ENCODE data around the gene MAT2B. TPM values are rescaled to one million over a fixed set of nuclear protein-coding genes. Genes with fewer than 3 reads are reported as not detected.

Gene MAT2B
- polyA plus RNA-seq, 1 of the 3 experiments (the other 2 are of a cell fraction): 30.1 TPM

- Histone ChIP-seq H3K27me3 (ENCODE audit: insufficient read depth) (no peaks in the 10 kb centered on the region), H3K4me1 (ENCODE audit: control insufficient read depth in 1 of 2, insufficient read depth in 2 of 2, low read depth in 1 of 2, low read length in 1 of 2) (peaks cover 0 to 15% of the 10 kb centered on the region in 2 experiments; a peak in 3 of 4 replicates), H3K9ac (no peak overlapping the region), H3K27ac (ENCODE audit: low read depth in 2 of 2, low read length in 1 of 2) (no peak overlapping the region), H3F3A (replicated peaks; ENCODE audit: insufficient read depth) (no peaks in the 10 kb centered on the region), H3K4me3 (ENCODE audit: low read depth in 2 of 2, low read length in 1 of 2) (no peak overlapping the region), H3K36me3 (replicated peaks in 1 of 2; ENCODE audit: control insufficient read depth in 1 of 2, insufficient read depth in 2 of 2, low read length in 1 of 2) (no peaks in the 10 kb centered on the region), H3K9me2 (no peaks in the 10 kb centered on the region), H3K79me2 (ENCODE audit: insufficient read depth) (no peaks in the 10 kb centered on the region), H4K20me1 (ENCODE audit: insufficient read depth) (no peaks in the 10 kb centered on the region), H3K4me2 (no peak overlapping the region), H3K9me3 (no peaks in the 10 kb centered on the region), H2AFZ (ENCODE audit: low read depth) (no peak overlapping the region)
- 54% methylated on average over 3 of the region's 3 CpGs for WGBS (ENCODE audit: low lambda C conversion rate)
- POLR2A ChIA-PET: no interaction called here
- CTCF ChIA-PET: interaction anchor here (0.8 kb wide), 1 partner anchor 451 kb away, joined by 4 read pairs; no protein-coding TSS in a partner anchor
- no peak for DNase-seq
- no peak for TF ChIP-seq NFIC (IDR thresholded peaks at IDR 0.05; ENCODE audit: borderline replicate concordance)
- TF ChIP-seq FOSL2 (IDR thresholded peaks at IDR 0.05; ENCODE audit: borderline replicate concordance, low read depth): no peak
- no peak for TF ChIP-seq ELF1 (IDR thresholded peaks at IDR 0.05)
- TF ChIP-seq CHD2 (IDR thresholded peaks at IDR 0.05; ENCODE audit: low read length, partially characterized antibody): no peak
- no peak for TF ChIP-seq REST (IDR thresholded peaks at IDR 0.05; ENCODE audit: low read depth, low read length)
- no peak for TF ChIP-seq FOXJ3 (CRISPR knock-in tag; IDR thresholded peaks at IDR 0.05)
- TF ChIP-seq TAF1 (IDR thresholded peaks at IDR 0.05; ENCODE audit: borderline replicate concordance, low read depth, low read length): no peak
- TF ChIP-seq, protein P1, sequence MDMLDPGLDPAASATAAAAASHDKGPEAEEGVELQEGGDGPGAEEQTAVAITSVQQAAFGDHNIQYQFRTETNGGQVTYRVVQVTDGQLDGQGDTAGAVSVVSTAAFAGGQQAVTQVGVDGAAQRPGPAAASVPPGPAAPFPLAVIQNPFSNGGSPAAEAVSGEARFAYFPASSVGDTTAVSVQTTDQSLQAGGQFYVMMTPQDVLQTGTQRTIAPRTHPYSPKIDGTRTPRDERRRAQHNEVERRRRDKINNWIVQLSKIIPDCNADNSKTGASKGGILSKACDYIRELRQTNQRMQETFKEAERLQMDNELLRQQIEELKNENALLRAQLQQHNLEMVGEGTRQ (IDR thresholded peaks at IDR 0.05; ENCODE audit: borderline replicate concordance, low read depth, low read length): no peak
- no peak for TF ChIP-seq RCOR1 (IDR thresholded peaks at IDR 0.05; ENCODE audit: low read length)
- TF ChIP-seq, protein P2, sequence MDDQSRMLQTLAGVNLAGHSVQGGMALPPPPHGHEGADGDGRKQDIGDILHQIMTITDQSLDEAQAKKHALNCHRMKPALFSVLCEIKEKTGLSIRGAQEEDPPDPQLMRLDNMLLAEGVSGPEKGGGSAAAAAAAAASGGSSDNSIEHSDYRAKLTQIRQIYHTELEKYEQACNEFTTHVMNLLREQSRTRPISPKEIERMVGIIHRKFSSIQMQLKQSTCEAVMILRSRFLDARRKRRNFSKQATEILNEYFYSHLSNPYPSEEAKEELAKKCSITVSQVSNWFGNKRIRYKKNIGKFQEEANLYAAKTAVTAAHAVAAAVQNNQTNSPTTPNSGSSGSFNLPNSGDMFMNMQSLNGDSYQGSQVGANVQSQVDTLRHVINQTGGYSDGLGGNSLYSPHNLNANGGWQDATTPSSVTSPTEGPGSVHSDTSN (IDR thresholded peaks at IDR 0.05): no peak
- no peak for TF ChIP-seq POLR2AphosphoS5 (IDR thresholded peaks at IDR 0.05; ENCODE audit: low read depth, low read length)
- TF ChIP-seq RAD21 (IDR thresholded peaks at IDR 0.05; ENCODE audit: low read length): no peak
- no peak for TF ChIP-seq EP300 (IDR thresholded peaks at IDR 0.05; ENCODE audit: borderline replicate concordance in 1 of 2, low read depth in 1 of 2, low read length in 1 of 2)
- TF ChIP-seq RFX5 (IDR thresholded peaks at IDR 0.05; ENCODE audit: low read length): no peak
- TF ChIP-seq, protein P3, sequence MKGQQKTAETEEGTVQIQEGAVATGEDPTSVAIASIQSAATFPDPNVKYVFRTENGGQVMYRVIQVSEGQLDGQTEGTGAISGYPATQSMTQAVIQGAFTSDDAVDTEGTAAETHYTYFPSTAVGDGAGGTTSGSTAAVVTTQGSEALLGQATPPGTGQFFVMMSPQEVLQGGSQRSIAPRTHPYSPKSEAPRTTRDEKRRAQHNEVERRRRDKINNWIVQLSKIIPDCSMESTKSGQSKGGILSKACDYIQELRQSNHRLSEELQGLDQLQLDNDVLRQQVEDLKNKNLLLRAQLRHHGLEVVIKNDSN (IDR thresholded peaks at IDR 0.05; ENCODE audit: borderline replicate concordance, low read depth): no peak
These were observed 56.7 kb downstream of the MAT2B start for GRCh38 chr5:163562071-163562470.

Measured in SK-N-SH (cell line).